H1 (cell line): ENCODE results near the gene FARS2. TPM values are rescaled to one million over a fixed set of nuclear protein-coding genes. Genes with fewer than 3 reads are reported as not detected.

ENCODE experiments used
- CTCF ChIA-PET: fragments of 300-600 bp; sonication (Branson Sonifier 250); formaldehyde crosslinking; loops from one replicate; lab custom pipeline; 2021; ENCODE audit not compliant: partially characterized antibody; lab: Charles Lee
- POLR2A ChIA-PET: fragments of 300-600 bp; sonication (Branson Sonifier 250); formaldehyde crosslinking; loops from one replicate; lab custom pipeline; 2021; ENCODE audit warnings: inconsistent platforms; ENCODE audit not compliant: partially characterized antibody; lab: Charles Lee
- DNase-seq, 2 experiments: peaks; one replicate each; pipeline versions ENCODE4 v3.0.0 to v3.0.0-alpha.2; 2010 to 2022; ENCODE audit warnings: low spot score in 2 of 2, low read depth in 1 of 2, mixed read lengths in 1 of 2
- FAIRE-seq: peaks from 2 replicates; lab custom pipeline; 2011; peaks lifted over from hg19 to GRCh38; lab: Jason Lieb, UNC
- H2AFZ ChIP-seq: 2 replicates; pipeline ENCODE4 v1.8.1; 2012; ENCODE audit warnings: low read length, inconsistent platforms
- H2AK5ac ChIP-seq: 2 replicates; pipeline ENCODE4 v1.6.1; 2013; ENCODE audit warnings: low read depth, low read length
- H2BK120ac ChIP-seq: replicated peaks from 2 replicates; pipeline ENCODE3; 2013; ENCODE audit warnings: low read depth, low read length, inconsistent platforms
- H2BK12ac ChIP-seq: 2 replicates; pipeline ENCODE4 v1.6.1; 2013; ENCODE audit warnings: low read depth, low read length
- H2BK15ac ChIP-seq: 2 replicates; pipeline ENCODE4 v1.6.1; 2013; ENCODE audit warnings: low read length
- H2BK20ac ChIP-seq: 2 replicates; pipeline ENCODE4 v1.6.1; 2013; ENCODE audit warnings: low read length
- H2BK5ac ChIP-seq: 2 replicates; pipeline ENCODE4 v1.6.1; 2013; ENCODE audit warnings: low read depth, low read length
- H3K14ac ChIP-seq: 2 replicates; pipeline ENCODE4 v1.6.1; 2013; ENCODE audit warnings: inconsistent platforms; ENCODE audit not compliant: insufficient read length
- H3K18ac ChIP-seq: 2 replicates; pipeline ENCODE4 v1.6.1; 2013; ENCODE audit warnings: low read length; ENCODE audit errors: extremely low read depth
- H3K23ac ChIP-seq: 2 replicates; pipeline ENCODE4 v1.6.1; 2013; ENCODE audit warnings: inconsistent platforms; ENCODE audit not compliant: insufficient read length
- H3K23me2 ChIP-seq: 2 replicates; pipeline ENCODE4 v1.6.1; 2013; ENCODE audit warnings: low read depth, low read length
- H3K27ac ChIP-seq: 2 replicates; pipeline ENCODE4 v1.6.1; 2011; ENCODE audit warnings: low read depth, low read length, inconsistent platforms
- H3K27me3 ChIP-seq, 4 experiments: replicated peaks in 1 of 4; 1 replicate in 1 of 4; 2 replicates in 3 of 4; pipeline versions ENCODE4 v1.6.1 to v1.8.1; 2011 to 2013; ENCODE audit warnings: low read length in 3 of 4, mild to moderate bottlenecking in 3 of 4, inconsistent platforms in 2 of 4, mixed read lengths in 2 of 4, moderate library complexity in 1 of 4; ENCODE audit not compliant: control insufficient read depth in 3 of 4, insufficient read depth in 3 of 4; ENCODE audit errors: extremely low read depth in 1 of 4
- H3K36me3 ChIP-seq, 4 experiments: 2 replicates each; pipeline versions ENCODE4 v1.6.1 to v1.8.1; 2011 to 2013; ENCODE audit warnings: mild to moderate bottlenecking in 4 of 4, low read length in 3 of 4, moderate library complexity in 2 of 4, control low read depth in 1 of 4, inconsistent platforms in 1 of 4; ENCODE audit not compliant: insufficient read depth in 4 of 4, control insufficient read depth in 2 of 4
- H3K4ac ChIP-seq: replicated peaks from 2 replicates; pipeline ENCODE3; 2013; ENCODE audit warnings: low read length, low read depth, mixed read lengths, inconsistent platforms; ENCODE audit not compliant: insufficient read length
- H3K4me1 ChIP-seq, 4 experiments: replicated peaks in 1 of 4; 1 replicate in 1 of 4; 2 replicates in 3 of 4; pipeline versions ENCODE4 v1.6.1 to v1.8.1; 2011 to 2013; ENCODE audit warnings: low read length in 3 of 4, inconsistent platforms in 2 of 4, mixed read lengths in 1 of 4; ENCODE audit not compliant: insufficient read depth in 4 of 4, control insufficient read depth in 3 of 4
- H3K4me2 ChIP-seq, 2 experiments: 2 replicates each; pipeline versions ENCODE4 v1.6.1 to v1.8.1; 2011 to 2013; ENCODE audit warnings: low read depth in 2 of 2, low read length in 2 of 2, control low read depth in 1 of 2, inconsistent platforms in 1 of 2, mild to moderate bottlenecking in 1 of 2; ENCODE audit not compliant: insufficient read depth in 1 of 2
- H3K4me3 ChIP-seq, 4 experiments: fragments of 200-600, 300-600 bp in 1 of 4; sonication (generic), shearing (Covaris generic), sonication (Bioruptor Twin) in 1 of 4; 2 replicates each; pipeline versions ENCODE4 v1.5.1 to v1.8.1; 2011 to 2016; ENCODE audit warnings: low read length in 4 of 4, low read depth in 3 of 4, control low read depth in 2 of 4, inconsistent platforms in 2 of 4, mild to moderate bottlenecking in 2 of 4, mixed read lengths in 1 of 4, moderate library complexity in 1 of 4; ENCODE audit not compliant: insufficient read depth in 2 of 4; ENCODE audit errors: extremely low read depth in 1 of 4
- H3K56ac ChIP-seq: replicated peaks from 2 replicates; pipeline ENCODE3; 2013; ENCODE audit warnings: low read depth, mild to moderate bottlenecking, mixed read lengths, low read length, inconsistent platforms; ENCODE audit not compliant: insufficient read length
- H3K79me1 ChIP-seq: 2 replicates; pipeline ENCODE4 v1.6.1; 2013; ENCODE audit warnings: low read depth, low read length, control low read depth
- H3K79me2 ChIP-seq, 2 experiments: 2 replicates each; pipeline versions ENCODE4 v1.6.1 to v1.8.1; 2012 to 2013; ENCODE audit warnings: low read length in 2 of 2, mild to moderate bottlenecking in 2 of 2, inconsistent platforms in 1 of 2; ENCODE audit not compliant: insufficient read depth in 2 of 2, control insufficient read depth in 1 of 2
- H3K9ac ChIP-seq, 4 experiments: replicated peaks in 1 of 4; 1 replicate in 1 of 4; 2 replicates in 3 of 4; pipeline versions ENCODE4 v1.6.1 to v1.8.1; 2011 to 2013; ENCODE audit warnings: low read depth in 3 of 4, low read length in 3 of 4, control low read depth in 2 of 4, mild to moderate bottlenecking in 2 of 4, moderate library complexity in 2 of 4, inconsistent platforms in 1 of 4; ENCODE audit errors: extremely low read depth in 1 of 4
- H3K9me3 ChIP-seq, 2 experiments: 2 replicates each; pipeline versions ENCODE4 v1.6.1 to v1.8.1; 2012 to 2013; ENCODE audit warnings: mild to moderate bottlenecking in 2 of 2, moderate library complexity in 2 of 2, control low read depth in 1 of 2, inconsistent platforms in 1 of 2, low read depth in 1 of 2, low read length in 1 of 2, mixed read lengths in 1 of 2; ENCODE audit not compliant: insufficient read depth in 2 of 2
- H4K20me1 ChIP-seq, 2 experiments: replicated peaks in 1 of 2; 2 replicates each; pipeline versions ENCODE3 to v1.8.1; 2011 to 2013; ENCODE audit warnings: inconsistent platforms in 2 of 2, low read length in 2 of 2, mild to moderate bottlenecking in 1 of 2; ENCODE audit not compliant: insufficient read depth in 2 of 2, control insufficient read depth in 1 of 2
- H4K5ac ChIP-seq: 2 replicates; pipeline ENCODE4 v1.6.1; 2013; ENCODE audit warnings: low read length, low read depth, mixed read lengths, inconsistent platforms; ENCODE audit not compliant: insufficient read length
- H4K8ac ChIP-seq: 2 replicates; pipeline ENCODE4 v1.8.0; 2013; ENCODE audit warnings: mild to moderate bottlenecking, moderate library complexity, low read length, inconsistent platforms; ENCODE audit not compliant: insufficient read depth; ENCODE audit errors: extremely low read depth
- H4K91ac ChIP-seq: replicated peaks from 2 replicates; pipeline ENCODE3; 2013; ENCODE audit warnings: low read length, mixed read lengths, inconsistent platforms; ENCODE audit not compliant: insufficient read length
- TAF7 ChIP-seq: optimal IDR thresholded peaks from 2 replicates; pipeline ENCODE3; 2011; ENCODE audit warnings: low read depth, mild to moderate bottlenecking, inconsistent platforms, low read length, moderate library complexity, borderline replicate concordance
- WGBS, 2 experiments: shearing (Covaris generic) in 1 of 2; methylation state at CpG; one replicate each; pipeline versions ENCODE4 v1.1.6 to v1.1.7; 2013 to 2015; ENCODE audit warnings: low lambda C conversion rate in 2 of 2, mixed read lengths in 2 of 2, inconsistent platforms in 1 of 2, low coverage in 1 of 2, missing lambda C conversion rate in 1 of 2; ENCODE audit not compliant: insufficient replicate concordance in 2 of 2, insufficient coverage in 1 of 2, insufficient read length in 1 of 2; ENCODE audit errors: extremely low coverage in 1 of 2, missing lambda C conversion rate in 1 of 2; 5-methylcytosine and 5-hydroxymethylcytosine counted together
- polyA plus RNA-seq, 7 experiments: library from polyadenylated mRNA; depleted of rRNA in 3 of 7; stranded (reverse) in 5 of 7; unstranded in 2 of 7; fragments of >200 nt in 5 of 7; fragments of 200-250 nt in 2 of 7; gene quantifications; 1 replicate in 5 of 7; 2 replicates in 1 of 7; 4 replicates in 1 of 7; pipeline versions ENCODE4 v1.2.1 to v1.2.3, GENCODE V29; 2011 to 2013; ENCODE audit warnings: missing spikeins in 2 of 7, mixed read lengths in 2 of 7
- total RNA-seq: library from RNA; stranded (reverse); fragmentation: NEBNext Ultra II Directional; extraction: Animal tissue kit (Norgen Biotek cat#: 25700); gene quantifications from 2 replicates; pipeline ENCODE4 v1.2.1, GENCODE V29; 2021

FARS2 gene
- total and polyA plus RNA-seq, 2 of the 8 experiments (the other 6 are each of a cell fraction or from before 2014, with no cell fraction given): 11.7 to 14.4 TPM

DNA sequence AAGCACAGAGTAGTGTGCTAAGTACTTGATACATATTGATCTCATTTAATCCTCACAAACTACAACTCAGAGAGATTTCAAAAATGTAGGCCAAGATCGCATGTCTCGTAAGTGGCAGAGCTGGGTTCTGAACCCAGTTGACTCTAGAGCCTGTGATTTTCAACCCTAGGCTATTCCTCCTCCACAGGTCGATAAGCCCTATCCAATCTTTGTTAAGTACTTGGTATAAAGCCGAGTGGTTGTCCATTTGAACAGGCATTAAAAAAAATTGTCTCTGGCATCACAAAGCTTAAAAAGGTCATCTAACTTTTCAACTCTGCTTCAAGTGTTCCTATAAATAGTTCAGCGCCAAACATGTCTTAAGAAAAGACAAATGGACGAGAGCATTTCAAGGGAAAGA lies 38.0 kb upstream of the FARS2 start:
- H3K36me3 ChIP-seq: peaks cover 0 to 2% (median 0%) of the 10 kb centered on the region in 4 experiments; a peak in 1 of 8 replicates
- no peak overlapping the region for H3K18ac ChIP-seq
- ChIA-PET CTCF (interaction anchor here (1.6 to 1.7 kb wide), 2 partner anchors 81 to 156 kb away, joined by 5 to 6 read pairs; no protein-coding TSS in a partner anchor), POLR2A (interaction anchor here (1.4 kb wide), 1 partner anchor 16 kb away, joined by 3 read pairs; no protein-coding TSS in a partner anchor)
- peaks cover 2% of the 10 kb centered on the region; the same call in 1 of the 2 replicates for H3K79me1 ChIP-seq
- 0 out of 4 replicates have a peak, but pooled peaks cover 0 to 2% of the 10 kb centered on the region in 2 experiments for H3K79me2 ChIP-seq
- H4K91ac ChIP-seq: no peak overlapping the region
- H2AK5ac ChIP-seq: no peak overlapping the region
- peaks cover 0 to 2% of the 10 kb centered on the region in 2 experiments for H4K20me1 ChIP-seq
- FAIRE-seq (no peak), DNase-seq (no peak)
- 90% methylated on average over 6 of the region's 6 CpGs; no CpG with 5 or more reads in 1 of the 2 experiments for WGBS, 2 experiments
- H3K4ac ChIP-seq: no peak overlapping the region
- H2BK15ac ChIP-seq: no peak overlapping the region
- H4K8ac ChIP-seq: no peak overlapping the region
- H2BK12ac ChIP-seq: no peak overlapping the region
- H4K5ac ChIP-seq: no peak overlapping the region
- no peak overlapping the region for H2BK120ac ChIP-seq
- no peaks in the 10 kb centered on the region for H3K27me3 ChIP-seq
- TF ChIP-seq TAF7: no peak
- H3K27ac ChIP-seq: no peak overlapping the region
- H3K23ac ChIP-seq: no peak overlapping the region
- H3K14ac ChIP-seq: no peak overlapping the region
- peaks cover 0 to 2% (median 0%) of the 10 kb centered on the region in 4 experiments; a peak in 1 of 7 replicates for H3K4me1 ChIP-seq
- H3K4me2 ChIP-seq: no peak overlapping the region
- H2AFZ ChIP-seq: no peak overlapping the region
- H3K9me3 ChIP-seq: no peaks in the 10 kb centered on the region
- no peaks in the 10 kb centered on the region for H3K23me2 ChIP-seq
- H3K4me3 ChIP-seq: no peak overlapping the region
- no peak overlapping the region for H3K56ac ChIP-seq
- H3K9ac ChIP-seq: no peak overlapping the region
- no peak overlapping the region for H2BK20ac ChIP-seq
- H2BK5ac ChIP-seq: no peak overlapping the region
